BLaER1 treated with 17β-estradiol and CSF1 and Interleukin-3, amounts not matched to agents 10 nM and 100 nM (cell line): Measurements from ENCODE around the gene PHLPP2.
"Not testable (repeated sequence)": the region's sequence is repeated elsewhere in the genome, so short reads cannot be mapped to it uniquely, and the experiment has no call there.

Source experiments
- H3K27ac ChIP-seq, 11 experiments: shearing (Covaris generic); formaldehyde crosslinking; 2 replicates each; pipeline ENCODE4 v1.8.1; 2022
- H3K27me3 ChIP-seq, 11 experiments: shearing (Covaris generic); formaldehyde crosslinking; 2 replicates each; pipeline ENCODE4 v1.8.1; 2022
- H3K36me3 ChIP-seq, 11 experiments: shearing (Covaris generic); formaldehyde crosslinking; 2 replicates each; pipeline ENCODE4 v1.8.1; 2022
- H3K4me1 ChIP-seq, 10 experiments: shearing (Covaris generic); formaldehyde crosslinking; 2 replicates each; pipeline ENCODE4 v1.8.1; 2022
- H3K4me2 ChIP-seq, 11 experiments: shearing (Covaris generic); formaldehyde crosslinking; 2 replicates each; pipeline ENCODE4 v1.8.1; 2022
- H3K4me3 ChIP-seq, 10 experiments: shearing (Covaris generic); formaldehyde crosslinking; 2 replicates each; pipeline ENCODE4 v1.8.1; 2022
- H3K9ac ChIP-seq, 11 experiments: shearing (Covaris generic); formaldehyde crosslinking; 2 replicates each; pipeline ENCODE4 v1.8.1; 2022
- H3K9me3 ChIP-seq, 11 experiments: shearing (Covaris generic); formaldehyde crosslinking; replicated peaks in 1 of 11; 2 replicates each; pipeline ENCODE4 v1.8.1; 2022
- H4K20me1 ChIP-seq, 11 experiments: shearing (Covaris generic); formaldehyde crosslinking; 2 replicates each; pipeline ENCODE4 v1.8.1; 2022
- Cebpa-rat ChIP-seq, 11 experiments: shearing (Covaris generic); IDR thresholded peaks; 2 replicates each; pipeline ENCODE4 v1.8.1; 2022

Gene PHLPP2

GRCh38 chr16:71708696-71709095 is 15.8 kb downstream of the PHLPP2 start:
- no peak overlapping the region for H3K27ac ChIP-seq
- peaks cover 0 to 4% (median 0%) of the 10 kb centered on the region in 10 experiments; a peak in 1 of 20 replicates for H3K4me1 ChIP-seq
- no peak for TF ChIP-seq Cebpa-rat (IDR thresholded peaks at IDR 0.05)

DNA sequence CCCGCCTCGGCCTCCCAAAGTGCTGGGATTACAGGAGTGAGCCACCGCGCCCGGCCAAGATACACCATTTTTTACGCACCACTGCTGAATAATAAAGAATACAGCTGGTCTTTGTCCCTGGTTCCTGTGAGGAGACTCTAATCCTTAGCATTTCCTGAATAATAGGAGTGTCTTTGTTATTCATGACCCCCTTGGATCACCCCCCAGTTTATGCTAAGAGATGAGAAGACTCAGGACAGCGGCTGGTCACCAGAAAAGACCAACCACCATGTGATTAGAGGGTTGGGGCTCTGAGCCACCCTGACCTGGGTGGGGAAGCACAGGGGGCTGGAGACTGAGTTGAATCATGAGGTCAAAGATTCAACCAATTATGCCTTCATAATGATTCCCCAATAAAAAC is 17.3 kb downstream of the PHLPP2 start:
- H3K4me2 ChIP-seq, result no peak overlapping the region
- peaks cover 0 to 44% (median 0%) of the 10 kb centered on the region in 11 experiments; a peak in 5 of 22 replicates for H4K20me1 ChIP-seq
- no peak overlapping the region for H3K9ac ChIP-seq
- H3K27ac ChIP-seq, result no peak overlapping the region
- H3K27me3 ChIP-seq, result no peaks in the 10 kb centered on the region
- no peaks in the 10 kb centered on the region for H3K9me3 ChIP-seq
- no peak overlapping the region for H3K4me3 ChIP-seq
- H3K36me3 ChIP-seq, result peaks cover 0 to 35% (median 5%) of the 10 kb centered on the region in 11 experiments; a peak in 12 of 22 replicates
- no peak for TF ChIP-seq Cebpa-rat (IDR thresholded peaks at IDR 0.05)
- H3K4me1 ChIP-seq, result peaks cover 0 to 4% (median 0%) of the 10 kb centered on the region in 10 experiments; a peak in 1 of 20 replicates

More at GRCh38 chr16:71708696-71709095, 15.8 kb downstream of the PHLPP2 start:
- Histone ChIP-seq H3K9me3 (no peaks in the 10 kb centered on the region), H3K36me3 (peaks cover 0 to 31% (median 6%) of the 10 kb centered on the region in 11 experiments; a peak in 16 of 22 replicates), H3K27me3 (no peaks in the 10 kb centered on the region), H3K9ac (no peak overlapping the region), H4K20me1 (peaks cover 0 to 44% (median 0%) of the 10 kb centered on the region in 11 experiments; a peak in 5 of 22 replicates), H3K4me2 (no peak overlapping the region), H3K4me3 (no peak overlapping the region)

- no peak overlapping the region for H3K4me3 ChIP-seq
- H3K36me3 ChIP-seq, result peaks cover 0 to 28% (median 9%) of the 10 kb centered on the region in 11 experiments; a peak in 14 of 22 replicates
Observed at GRCh38 chr16:71706046-71706445, 18.5 kb downstream of the PHLPP2 start.

GRCh38 chr16:71703333-71703732 is 21.2 kb downstream of the PHLPP2 start:
- Histone ChIP-seq H3K27ac (no peak overlapping the region), H3K4me2 (no peak overlapping the region), H3K9ac (no peak overlapping the region), H3K36me3 (peaks cover 11 to 55% (median 27%) of the 10 kb centered on the region in 11 experiments; a peak in 19 of 22 replicates), H3K9me3 (no peaks in the 10 kb centered on the region), H3K4me3 (no peak overlapping the region), H4K20me1 (peaks cover 0 to 19% (median 0%) of the 10 kb centered on the region in 11 experiments; a peak in 2 of 22 replicates), H3K27me3 (no peaks in the 10 kb centered on the region), H3K4me1 (no peaks in the 10 kb centered on the region)
- no peak for TF ChIP-seq Cebpa-rat (IDR thresholded peaks at IDR 0.05)

More at GRCh38 chr16:71706046-71706445, 18.5 kb downstream of the PHLPP2 start:
- no peak overlapping the region for H3K27ac ChIP-seq
- H3K9me3 ChIP-seq, result no peaks in the 10 kb centered on the region
- peaks cover 0 to 35% (median 0%) of the 10 kb centered on the region in 11 experiments; a peak in 5 of 22 replicates for H4K20me1 ChIP-seq
- H3K4me2 ChIP-seq, result no peak overlapping the region
- no peaks in the 10 kb centered on the region for H3K27me3 ChIP-seq
- no peak overlapping the region for H3K9ac ChIP-seq
- peaks cover 0 to 4% (median 0%) of the 10 kb centered on the region in 10 experiments; a peak in 1 of 20 replicates for H3K4me1 ChIP-seq
- TF ChIP-seq Cebpa-rat (IDR thresholded peaks at IDR 0.05), result no peak

GRCh38 chr16:71700831-71701230 is 23.7 kb downstream of the PHLPP2 start:
- Histone ChIP-seq H3K9ac (no peak overlapping the region), H3K27ac (no peak overlapping the region), H3K4me3 (no peak overlapping the region), H4K20me1 (peaks cover 0 to 19% (median 0%) of the 10 kb centered on the region in 11 experiments; a peak in 2 of 22 replicates), H3K27me3 (no peaks in the 10 kb centered on the region), H3K36me3 (peaks cover 11 to 49% (median 25%) of the 10 kb centered on the region in 11 experiments; a peak in 19 of 22 replicates), H3K4me2 (no peak overlapping the region), H3K9me3 (no peaks in the 10 kb centered on the region), H3K4me1 (no peaks in the 10 kb centered on the region)
- TF ChIP-seq Cebpa-rat (IDR thresholded peaks at IDR 0.05), result no peak

DNA sequence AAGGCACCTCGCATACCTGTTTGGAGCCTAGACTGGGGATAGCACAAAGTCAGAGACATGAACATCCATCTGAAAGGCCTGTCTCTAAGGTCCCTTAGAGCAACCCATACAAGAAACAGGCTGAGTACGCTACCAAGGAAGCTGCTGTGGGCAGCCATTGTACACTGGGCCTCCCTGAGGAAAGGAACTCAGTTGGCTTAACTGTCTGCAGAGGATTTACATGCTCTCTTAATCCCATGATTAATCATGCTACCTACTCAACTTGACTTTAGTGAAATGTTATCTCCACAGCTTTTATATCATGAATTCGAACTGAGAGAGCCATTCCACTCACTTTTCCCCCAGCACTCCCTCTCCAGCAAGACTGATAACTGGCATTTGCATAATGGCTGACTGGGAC is 26.0 kb downstream of the PHLPP2 start:
- H3K36me3 ChIP-seq, result peaks cover 11 to 40% (median 25%) of the 10 kb centered on the region in 11 experiments; a peak in 19 of 22 replicates
- no peak overlapping the region for H3K27ac ChIP-seq
- TF ChIP-seq Cebpa-rat (IDR thresholded peaks at IDR 0.05), result no peak
- H3K4me2 ChIP-seq, result no peak overlapping the region
- H3K9me3 ChIP-seq, result no peaks in the 10 kb centered on the region
- no peak overlapping the region for H3K4me3 ChIP-seq
- H4K20me1 ChIP-seq, result peaks cover 0 to 10% (median 0%) of the 10 kb centered on the region in 11 experiments; a peak in 2 of 22 replicates
- H3K9ac ChIP-seq, result no peak overlapping the region
- H3K4me1 ChIP-seq, result peaks cover 0 to 4% (median 2%) of the 10 kb centered on the region in 10 experiments; a peak in 12 of 20 replicates
- H3K27me3 ChIP-seq, result no peaks in the 10 kb centered on the region

DNA sequence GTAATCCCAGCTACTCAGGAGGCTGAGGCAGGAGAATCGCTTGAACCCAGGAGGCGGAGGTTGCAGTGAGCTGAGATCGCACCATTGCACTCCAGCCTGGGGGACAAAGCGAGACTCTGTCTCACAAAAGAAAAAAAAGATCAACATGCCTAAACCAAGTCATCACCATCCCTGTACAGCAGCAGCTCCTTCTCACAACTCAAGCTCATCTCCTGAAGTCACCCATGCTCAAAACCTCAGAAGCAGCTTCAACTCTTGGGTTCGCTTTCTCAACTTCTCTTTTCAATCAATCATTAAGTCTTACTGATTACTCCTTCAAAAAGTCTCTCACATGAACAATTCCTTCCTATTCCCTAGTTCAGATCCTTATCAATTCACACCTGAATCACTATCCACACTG is 31.3 kb downstream of the PHLPP2 start:
- peaks cover 0 to 12% (median 10%) of the 10 kb centered on the region in 10 experiments; a peak in 14 of 20 replicates for H3K4me1 ChIP-seq
- H3K27ac ChIP-seq, result no peak overlapping the region
- H3K36me3 ChIP-seq, result peaks cover 25 to 41% (median 29%) of the 10 kb centered on the region in 11 experiments; a peak in 21 of 22 replicates
- H4K20me1 ChIP-seq, result peaks cover 0 to 13% (median 0%) of the 10 kb centered on the region in 11 experiments; a peak in 2 of 22 replicates
- no peaks in the 10 kb centered on the region for H3K9me3 ChIP-seq
- H3K9ac ChIP-seq, result no peak overlapping the region
- H3K4me3 ChIP-seq, result no peak overlapping the region
- peak overlapping the region in 7 of 11 experiments; percentile 3 to 55 (median 45); a peak in 12 of 22 replicates for H3K4me2 ChIP-seq
- H3K27me3 ChIP-seq, result no peaks in the 10 kb centered on the region
- TF ChIP-seq Cebpa-rat (IDR thresholded peaks at IDR 0.05), result no peak

- Histone ChIP-seq H3K36me3 (peaks cover 33 to 69% (median 46%) of the 10 kb centered on the region in 11 experiments), H3K9me3 (no peaks in the 10 kb centered on the region), H3K9ac (no peak overlapping the region), H3K4me3 (no peak overlapping the region), H3K4me1 (peaks cover 0 to 12% (median 10%) of the 10 kb centered on the region in 10 experiments; a peak in 14 of 20 replicates), H3K4me2 (no peak overlapping the region), H3K27me3 (no peaks in the 10 kb centered on the region), H4K20me1 (peaks cover 0 to 13% (median 0%) of the 10 kb centered on the region in 11 experiments; a peak in 1 of 22 replicates), H3K27ac (no peak overlapping the region)
- no peak for TF ChIP-seq Cebpa-rat (IDR thresholded peaks at IDR 0.05)
Observed at GRCh38 chr16:71689901-71690300, 34.6 kb downstream of the PHLPP2 start.

GRCh38 chr16:71687861-71688260 is 36.6 kb downstream of the PHLPP2 start:
- Histone ChIP-seq H3K36me3 (peaks cover 52 to 89% (median 66%) of the 10 kb centered on the region in 11 experiments), H3K27ac (no peak overlapping the region), H3K4me3 (no peak overlapping the region), H4K20me1 (peaks cover 0 to under 1% (median 0%) of the 10 kb centered on the region in 11 experiments; a peak in 1 of 22 replicates), H3K4me1 (peaks cover 0 to 2% (median 1%) of the 10 kb centered on the region in 10 experiments; a peak in 12 of 20 replicates), H3K4me2 (no peak overlapping the region), H3K9me3 (peaks cover 0 to 20% (median 16%) of the 10 kb centered on the region in 11 experiments; a peak in 18 of 22 replicates), H3K9ac (no peak overlapping the region), H3K27me3 (no peaks in the 10 kb centered on the region)
- TF ChIP-seq Cebpa-rat (IDR thresholded peaks at IDR 0.05), result no peak

DNA sequence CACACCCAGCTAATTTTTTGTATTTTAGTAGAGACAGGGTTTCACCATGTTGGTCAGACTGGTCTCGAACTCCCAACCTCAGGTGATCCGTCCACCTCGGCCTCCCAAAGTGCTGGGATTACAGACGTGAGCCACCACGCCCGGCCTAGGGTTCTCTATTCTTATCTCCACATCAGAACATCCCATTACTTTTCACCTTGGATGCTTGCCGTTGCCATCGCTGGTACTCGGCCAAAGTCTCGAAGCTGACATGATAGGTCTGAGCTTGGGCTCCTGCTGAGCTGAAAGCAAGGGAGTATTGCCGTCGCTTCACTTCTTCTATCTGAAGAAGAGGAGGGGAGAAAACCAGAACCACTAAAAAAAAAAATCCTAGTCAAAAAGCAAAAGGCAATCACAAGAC is 40.2 kb downstream of the PHLPP2 start:
- H3K4me3 ChIP-seq, H3K9ac ChIP-seq, H4K20me1 ChIP-seq, H3K27me3 ChIP-seq, H3K27ac ChIP-seq, H3K4me1 ChIP-seq, H3K4me2 ChIP-seq: not testable (repeated sequence)
- Histone ChIP-seq H3K9me3 (peaks cover 0 to 25% (median 19%) of the 10 kb centered on the region in 11 experiments; a peak in 18 of 22 replicates), H3K36me3 (peaks cover 60 to 99% (median 78%) of the 10 kb centered on the region in 11 experiments)
